G401 (cell line): ENCODE measurements around the gene SEH1L. TPM values are rescaled to one million over a fixed set of nuclear protein-coding genes. Genes with fewer than 3 reads are reported as not detected.
"Not testable (repeated sequence)": the region's sequence is repeated elsewhere in the genome, so short reads cannot be mapped to it uniquely, and the experiment has no call there.

Experiments
- DNase-seq: peaks from one replicate; pipeline ENCODE4 v3.0.0-alpha.2; 2015; ENCODE audit warnings: low spot score
- in situ Hi-C: cut with HindIII; loops from 2 replicates; pipeline ENCODE4 v1.10.0; 2016; ENCODE audit warnings: low sequenced_read_pairs, mixed read lengths
- total RNA-seq: library from RNA; depleted of rRNA; stranded (reverse); fragments of >200 nt; shearing (Covaris generic); gene quantifications from 2 replicates; pipeline ENCODE4 v1.2.3, GENCODE V29; 2014

The SEH1L gene
- total RNA-seq, 1 experiment from 2014 or later = 53.7 TPM

- peak; percentile 80 for DNase-seq
- in situ Hi-C loops = no loop called here
These were observed 13.2 kb upstream of the SEH1L start for GRCh38 chr18:12934454-12935071.

GRCh38 chr18:12939162-12939561 is 8.6 kb upstream of the SEH1L start:
- in situ Hi-C loops = no loop called here
- no peak for DNase-seq

- in situ Hi-C loops = no loop called here
These were observed 4.6 kb upstream of the SEH1L start for GRCh38 chr18:12943215-12943614.

DNA sequence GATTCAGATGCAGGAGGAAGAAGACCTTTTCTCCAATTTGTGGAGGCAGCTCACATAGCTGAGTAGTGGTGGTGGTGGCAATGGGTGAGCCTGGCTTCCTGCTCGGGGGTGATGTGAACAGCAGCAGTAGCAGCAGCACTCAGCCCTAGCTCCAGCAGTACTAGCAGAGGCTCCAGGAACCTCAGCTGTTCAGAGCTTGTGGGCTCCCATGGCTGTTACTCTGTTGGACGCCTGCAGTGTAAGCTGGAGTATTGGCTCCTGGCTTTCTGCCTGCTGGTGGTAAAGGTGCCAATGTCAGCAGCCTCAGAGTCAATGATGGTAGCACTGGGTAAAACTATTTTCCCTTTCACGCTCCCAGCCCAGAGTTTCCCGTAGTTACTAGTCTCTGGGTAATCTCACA is 3.1 kb upstream of the SEH1L start:
- in situ Hi-C loops = no loop called here
- no peak for DNase-seq

More at GRCh38 chr18:12943215-12943614, 4.6 kb upstream of the SEH1L start:
- DNase-seq = no peak

- no peak for DNase-seq
- in situ Hi-C loops = no loop called here
These were observed 1.1 kb upstream of the SEH1L start for GRCh38 chr18:12946549-12947284.

- in situ Hi-C loops = no loop called here
These were observed 416 bp downstream of the SEH1L start for GRCh38 chr18:12948050-12948804.

DNA sequence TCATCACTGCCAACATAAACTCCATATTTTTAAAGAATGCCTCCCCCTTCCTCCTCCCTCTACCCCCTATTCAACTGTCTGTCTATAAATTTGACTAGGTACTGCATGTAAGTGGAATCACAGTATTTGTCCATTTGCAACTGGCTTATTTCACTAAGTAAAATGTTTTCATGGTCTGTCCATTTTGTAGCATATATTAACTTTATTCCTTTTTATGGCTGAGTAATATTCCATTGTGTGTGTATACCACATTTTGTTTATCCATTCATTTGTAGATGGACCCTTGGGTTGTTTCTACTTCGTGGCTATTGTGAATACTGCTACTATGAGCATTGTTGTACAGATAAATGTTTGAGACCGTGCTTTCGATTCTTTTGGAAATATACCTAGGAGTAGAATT is 10.7 kb downstream of the SEH1L start:
- DNase-seq = no peak
- in situ Hi-C loops = no loop called here

More at GRCh38 chr18:12948050-12948804, 416 bp downstream of the SEH1L start:
- DNase-seq = peak; percentile 80

DNA sequence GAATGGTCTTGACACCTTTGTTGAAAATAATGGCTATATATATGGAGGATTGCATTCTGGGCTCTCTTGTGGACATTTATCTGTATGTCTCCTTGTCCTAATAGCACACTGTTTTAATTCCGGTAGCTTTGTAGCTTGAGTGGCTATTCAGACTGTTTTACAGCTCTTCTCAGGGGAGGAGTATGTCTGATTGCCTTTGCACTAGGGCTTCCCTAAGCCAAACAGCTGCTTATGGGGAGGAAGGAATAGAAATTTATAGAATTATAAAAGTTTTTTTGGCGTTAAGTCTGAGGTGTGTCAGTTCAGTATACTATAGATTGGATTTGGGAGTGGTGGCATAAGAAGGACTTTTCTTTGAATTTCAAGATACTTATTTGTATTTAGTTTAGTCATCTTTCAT is 12.6 kb downstream of the SEH1L start:
- DNase-seq = no peak
- in situ Hi-C loops = no loop called here

DNA sequence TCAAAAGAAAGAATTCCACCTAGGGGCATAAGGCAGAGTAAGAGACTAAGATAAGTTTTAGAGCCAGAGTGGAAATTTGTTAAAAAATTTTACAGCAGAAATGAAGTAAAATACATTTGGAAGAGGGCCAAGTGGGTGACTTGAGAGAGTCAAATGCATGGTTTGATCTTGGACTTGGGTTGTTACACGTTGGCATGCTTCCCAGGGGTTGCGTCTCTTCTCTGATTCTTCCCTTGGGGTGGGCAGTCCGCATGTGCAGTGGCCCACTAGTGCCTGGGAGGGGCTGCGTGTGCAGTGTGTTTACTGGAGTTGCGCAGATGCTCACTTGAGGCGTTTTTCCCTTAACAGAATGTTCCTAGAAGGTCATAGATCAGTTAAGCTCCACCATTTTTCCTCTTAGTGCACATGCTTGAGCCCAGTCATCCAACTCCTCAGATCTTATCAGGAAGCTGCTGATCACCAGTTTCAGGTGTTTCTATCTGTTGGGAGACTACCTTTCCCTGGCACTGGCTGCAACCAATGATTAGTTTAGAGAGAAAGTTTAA is 13.1 kb downstream of the SEH1L start:
- in situ Hi-C loops = no loop called here
- DNase-seq = no peak

DNA sequence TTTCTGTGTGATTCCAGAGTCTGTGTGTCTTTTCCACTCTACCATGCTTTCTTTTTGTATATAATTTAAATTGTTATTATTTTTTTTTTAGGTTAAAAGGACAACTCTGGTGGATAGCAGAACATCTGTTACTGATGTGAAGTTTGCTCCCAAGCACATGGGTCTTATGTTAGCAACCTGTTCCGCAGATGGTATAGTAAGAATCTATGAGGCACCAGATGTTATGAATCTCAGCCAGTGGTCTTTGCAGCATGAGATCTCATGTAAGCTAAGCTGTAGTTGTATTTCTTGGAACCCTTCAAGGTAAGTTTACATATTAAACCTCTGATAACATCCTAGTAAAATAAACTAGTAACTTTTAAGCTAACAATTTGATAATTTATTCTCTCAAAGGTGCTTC is 15.3 kb downstream of the SEH1L start:
- in situ Hi-C loops = no loop called here
- DNase-seq = no peak

- no peak for DNase-seq
- in situ Hi-C loops = no loop called here
These were observed 20.3 kb downstream of the SEH1L start for GRCh38 chr18:12968115-12968514.

DNA sequence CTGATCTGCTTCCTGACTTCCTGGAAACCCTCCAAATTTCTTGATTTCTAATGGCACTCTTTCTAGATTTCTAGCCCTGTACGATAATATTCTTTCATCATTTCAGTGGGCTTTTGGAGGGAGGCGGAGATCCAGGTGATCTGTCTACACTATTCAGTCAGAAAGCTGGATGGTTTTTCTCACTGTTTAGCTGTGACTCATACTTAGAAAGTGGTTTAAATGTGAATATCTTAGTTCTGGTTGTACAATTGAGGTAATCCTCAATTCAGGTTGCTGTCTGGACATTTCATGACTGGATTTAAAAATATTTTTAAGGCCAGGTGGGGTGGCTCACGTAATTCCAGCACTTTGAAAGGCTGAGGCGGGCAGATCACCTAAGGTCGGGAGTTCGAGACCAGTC is 20.8 kb downstream of the SEH1L start:
- in situ Hi-C loops = no loop called here
- no peak for DNase-seq

DNA sequence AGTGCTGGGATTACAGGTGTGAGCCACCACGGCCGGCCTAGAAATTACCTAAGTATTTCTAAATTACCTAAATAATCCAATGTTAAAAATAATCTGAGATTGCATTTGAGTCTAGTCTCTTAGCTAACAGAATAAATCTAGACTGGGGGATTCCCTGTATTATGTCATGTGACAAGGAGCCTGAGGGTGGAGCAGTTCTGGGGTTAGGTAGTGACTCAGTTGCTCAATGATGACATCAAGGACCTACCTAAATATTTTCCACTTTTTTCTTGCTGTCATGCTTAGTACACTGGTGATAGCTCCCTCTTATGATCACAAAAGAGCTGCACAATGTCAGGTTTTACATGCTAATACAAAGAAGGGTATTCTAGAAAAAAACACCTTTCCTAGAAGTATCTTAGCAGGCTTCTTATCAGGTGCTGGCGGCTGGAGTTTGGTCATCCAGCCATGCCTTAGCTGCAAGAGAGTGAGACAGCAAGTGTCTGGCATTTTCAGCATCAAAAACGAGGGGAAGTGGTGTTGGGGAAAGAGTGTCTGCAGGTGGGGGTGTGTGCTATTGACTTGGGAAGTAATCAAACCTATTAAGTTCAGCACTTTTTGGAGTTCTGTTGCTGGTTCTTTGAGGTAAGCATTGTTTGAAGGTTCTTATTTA is 25.9 kb downstream of the SEH1L start:
- in situ Hi-C loops = no loop called here
- DNase-seq = no peak

DNA sequence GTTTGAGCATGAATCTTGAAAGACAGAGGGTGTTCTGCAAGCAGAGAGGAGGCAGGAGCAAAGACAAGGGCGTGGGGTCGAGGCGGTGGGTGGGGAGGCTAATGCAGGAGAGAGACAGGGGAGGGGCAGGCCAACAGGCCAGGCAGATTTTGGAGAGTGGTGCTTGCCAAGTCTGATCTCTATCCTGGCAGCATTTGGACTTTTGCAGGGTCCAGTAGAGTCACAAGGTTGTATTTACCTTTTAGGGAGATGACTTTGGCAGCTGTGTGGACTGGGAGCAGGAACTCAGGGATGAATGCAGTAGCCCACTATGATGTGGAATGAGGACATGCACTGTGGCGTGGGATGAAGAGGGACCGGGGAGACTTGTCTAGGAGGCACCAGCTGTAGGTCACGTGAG is 27.7 kb downstream of the SEH1L start:
- in situ Hi-C loops = no loop called here
- no peak for DNase-seq

DNA sequence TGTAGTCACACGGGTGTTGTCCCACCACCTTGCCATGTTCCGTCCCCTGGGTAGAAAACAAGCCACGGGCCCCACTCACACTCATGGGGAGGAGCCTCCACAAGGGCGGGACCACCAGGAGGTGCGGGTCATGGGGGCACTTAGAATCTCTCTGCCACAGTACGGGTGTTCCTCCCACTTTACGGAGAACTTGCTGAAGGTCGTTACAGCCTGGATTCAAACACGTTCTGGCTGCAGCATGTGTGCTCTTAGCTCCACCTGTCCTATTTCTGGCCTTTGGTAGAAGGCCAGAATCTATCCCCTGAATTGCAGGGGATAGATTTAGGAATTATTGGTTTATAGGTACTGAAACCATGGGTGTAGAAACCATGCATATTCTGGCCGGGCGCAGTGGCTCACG is 28.5 kb downstream of the SEH1L start:
- DNase-seq = no peak
- in situ Hi-C loops = no loop called here

GRCh38 chr18:12980065-12980464 is 32.3 kb downstream of the SEH1L start:
- DNase-seq, in situ Hi-C loops: not testable (repeated sequence)

GRCh38 chr18:12989397-12990122 is 41.7 kb downstream of the SEH1L start:
- DNase-seq = no peak
- in situ Hi-C loops = no loop called here

- DNase-seq = no peak
- in situ Hi-C loops = no loop called here
These were observed 42.3 kb downstream of the SEH1L start for GRCh38 chr18:12990123-12990475.

DNA sequence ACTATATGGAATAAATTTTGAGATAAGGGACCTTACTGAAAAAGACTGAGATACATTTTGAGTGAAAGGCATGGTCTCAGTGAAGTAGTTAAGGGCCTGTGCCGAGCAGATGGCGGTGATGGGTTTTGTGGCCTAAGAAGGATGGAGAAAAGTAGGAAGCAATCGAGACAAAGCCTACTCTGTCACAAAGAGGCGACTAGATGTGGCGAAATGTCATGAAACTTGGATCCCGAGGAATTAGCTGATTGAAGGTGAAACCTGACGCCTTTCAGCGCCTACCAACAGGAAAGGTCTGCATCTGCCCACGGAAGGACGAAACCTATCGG is 42.8 kb downstream of the SEH1L start:
- in situ Hi-C loops = no loop called here
- no peak for DNase-seq
